Measurements from ENCODE around the gene BAIAP2L2. TPM values are rescaled to one million over a fixed set of nuclear protein-coding genes. Genes with fewer than 3 reads are reported as not detected.
A peak's percentile ranks its signal among the peaks of the same experiment; 100 is the strongest.

The BAIAP2L2 gene
- total RNA-seq, 1 donor from 2014 or later, result 0.54 TPM

DNA sequence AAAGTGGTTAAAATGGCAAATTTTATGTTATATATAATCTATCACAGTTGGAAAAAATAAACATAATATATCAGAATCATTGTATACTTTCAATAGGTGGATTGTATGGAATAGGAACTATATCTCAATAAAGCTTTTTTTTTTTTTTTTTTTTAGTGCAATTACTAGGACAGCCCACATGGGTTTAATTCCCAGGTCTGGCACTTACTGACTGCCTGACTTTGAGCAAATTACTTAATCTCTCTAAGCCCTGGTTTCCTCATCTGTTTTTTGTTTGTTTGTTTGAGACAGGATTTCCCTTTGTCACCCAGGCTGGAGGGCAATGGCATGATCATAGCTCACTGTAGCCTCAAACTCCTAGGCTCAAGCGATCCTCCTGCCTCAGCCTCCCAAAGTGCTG lies 26.1 kb upstream of the BAIAP2L2 start:
- DNase-seq (ENCODE audit: low read depth), result no peak
- Histone ChIP-seq H2AFZ (ENCODE audit: low read depth, low read length) (no peak overlapping the region), H3K4me1 (ENCODE audit: insufficient read depth, low read length) (peaks cover 13% of the 10 kb centered on the region), H3K9ac (ENCODE audit: low read length) (no peak overlapping the region), H3K9me3 (ENCODE audit: insufficient read depth, low read depth, low read length) (no peaks in the 10 kb centered on the region), H3K27me3 (ENCODE audit: insufficient read depth, low read length) (no peaks in the 10 kb centered on the region), H3K79me2 (ENCODE audit: insufficient read depth, low read length) (no peaks in the 10 kb centered on the region), H4K20me1 (ENCODE audit: insufficient read depth, low read length) (no peaks in the 10 kb centered on the region), H3K4me3 (ENCODE audit: insufficient read depth, low read depth, low read length) (no peak overlapping the region), H3K4me2 (ENCODE audit: low read length) (no peak overlapping the region), H3K36me3 (ENCODE audit: insufficient read depth, low read length) (no peaks in the 10 kb centered on the region), H3K27ac (ENCODE audit: low read depth, low read length) (no peak overlapping the region)
- no peaks in the 10 kb centered on the region for H3K4me1 Mint-ChIP-seq (ENCODE audit: low read depth, unreplicated experiment)
- peaks cover 10% of the 10 kb centered on the region for H3K27me3 Mint-ChIP-seq (ENCODE audit: low read depth, unreplicated experiment)
- H3K27ac Mint-ChIP-seq (ENCODE audit: unreplicated experiment), result no peak overlapping the region
- no peak overlapping the region for H3K4me3 Mint-ChIP-seq (ENCODE audit: unreplicated experiment)
- peaks cover 21% of the 10 kb centered on the region for H3K36me3 Mint-ChIP-seq (ENCODE audit: low read depth, unreplicated experiment)
- TF ChIP-seq, protein P1, sequence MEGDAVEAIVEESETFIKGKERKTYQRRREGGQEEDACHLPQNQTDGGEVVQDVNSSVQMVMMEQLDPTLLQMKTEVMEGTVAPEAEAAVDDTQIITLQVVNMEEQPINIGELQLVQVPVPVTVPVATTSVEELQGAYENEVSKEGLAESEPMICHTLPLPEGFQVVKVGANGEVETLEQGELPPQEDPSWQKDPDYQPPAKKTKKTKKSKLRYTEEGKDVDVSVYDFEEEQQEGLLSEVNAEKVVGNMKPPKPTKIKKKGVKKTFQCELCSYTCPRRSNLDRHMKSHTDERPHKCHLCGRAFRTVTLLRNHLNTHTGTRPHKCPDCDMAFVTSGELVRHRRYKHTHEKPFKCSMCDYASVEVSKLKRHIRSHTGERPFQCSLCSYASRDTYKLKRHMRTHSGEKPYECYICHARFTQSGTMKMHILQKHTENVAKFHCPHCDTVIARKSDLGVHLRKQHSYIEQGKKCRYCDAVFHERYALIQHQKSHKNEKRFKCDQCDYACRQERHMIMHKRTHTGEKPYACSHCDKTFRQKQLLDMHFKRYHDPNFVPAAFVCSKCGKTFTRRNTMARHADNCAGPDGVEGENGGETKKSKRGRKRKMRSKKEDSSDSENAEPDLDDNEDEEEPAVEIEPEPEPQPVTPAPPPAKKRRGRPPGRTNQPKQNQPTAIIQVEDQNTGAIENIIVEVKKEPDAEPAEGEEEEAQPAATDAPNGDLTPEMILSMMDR (IDR thresholded peaks at IDR 0.05; ENCODE audit: insufficient read depth, low read depth, low read length), result no peak
- TF ChIP-seq EZH2 (IDR thresholded peaks at IDR 0.05; ENCODE audit: insufficient read depth, low read length), result no peak
- FAIRE-seq, result no peak
- H3K9me3 Mint-ChIP-seq (ENCODE audit: unreplicated experiment), result no peaks in the 10 kb centered on the region

DNA sequence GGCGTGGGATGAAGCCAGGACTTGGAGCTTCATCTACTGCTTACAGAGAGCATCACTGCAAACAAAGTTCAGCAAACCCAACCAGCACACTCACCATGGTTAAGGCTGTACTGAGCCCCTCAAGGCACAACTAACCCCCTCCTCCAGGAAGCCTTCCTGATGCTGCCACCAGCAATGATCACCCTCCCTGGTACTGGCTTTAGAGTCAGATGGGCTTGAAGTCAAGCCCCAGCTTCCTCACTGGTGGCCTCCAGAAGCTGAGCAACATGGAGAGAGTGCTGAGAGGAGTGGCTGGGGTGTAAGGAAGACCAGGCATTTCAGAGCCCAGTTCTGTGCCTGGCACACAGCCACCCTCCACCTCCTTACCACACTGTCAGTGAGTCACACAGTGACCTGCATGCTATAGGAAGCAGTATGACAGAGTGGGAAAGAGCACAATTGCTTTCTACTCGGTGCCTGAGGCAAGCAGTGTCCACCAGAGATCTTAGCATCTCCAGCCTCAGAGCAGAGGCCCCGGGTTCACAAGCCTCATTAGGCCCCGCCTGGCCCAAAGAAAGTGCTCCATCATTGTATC lies 24.7 kb upstream of the BAIAP2L2 start:
- H2AFZ ChIP-seq (ENCODE audit: low read depth, low read length), result no peak overlapping the region
- no peaks in the 10 kb centered on the region for H3K4me1 Mint-ChIP-seq (ENCODE audit: low read depth, unreplicated experiment)
- H4K20me1 ChIP-seq (ENCODE audit: insufficient read depth, low read length), result no peaks in the 10 kb centered on the region
- H3K27ac ChIP-seq (ENCODE audit: low read depth, low read length), result peak overlapping the region; percentile 15
- H3K9me3 ChIP-seq (ENCODE audit: insufficient read depth, low read depth, low read length), result no peaks in the 10 kb centered on the region
- peak overlapping the region; percentile 43 for H3K27ac Mint-ChIP-seq (ENCODE audit: unreplicated experiment)
- H3K27me3 ChIP-seq (ENCODE audit: insufficient read depth, low read length), result no peaks in the 10 kb centered on the region
- peaks cover 10% of the 10 kb centered on the region for H3K27me3 Mint-ChIP-seq (ENCODE audit: low read depth, unreplicated experiment)
- H3K9ac ChIP-seq (ENCODE audit: low read length), result peak overlapping the region; percentile 30
- peaks cover 13% of the 10 kb centered on the region for H3K4me1 ChIP-seq (ENCODE audit: insufficient read depth, low read length)
- peak overlapping the region; percentile 20 for H3K4me2 ChIP-seq (ENCODE audit: low read length)
- no peak for TF ChIP-seq EZH2 (IDR thresholded peaks at IDR 0.05; ENCODE audit: insufficient read depth, low read length)
- no peaks in the 10 kb centered on the region for H3K9me3 Mint-ChIP-seq (ENCODE audit: unreplicated experiment)
- no peak overlapping the region for H3K4me3 Mint-ChIP-seq (ENCODE audit: unreplicated experiment)
- no peaks in the 10 kb centered on the region for H3K79me2 ChIP-seq (ENCODE audit: insufficient read depth, low read length)
- FAIRE-seq (peak; percentile 97), DNase-seq (ENCODE audit: low read depth) (peak; percentile 80)
- no peak overlapping the region for H3K4me3 ChIP-seq (ENCODE audit: insufficient read depth, low read depth, low read length)
- no peaks in the 10 kb centered on the region for H3K36me3 ChIP-seq (ENCODE audit: insufficient read depth, low read length)
- H3K36me3 Mint-ChIP-seq (ENCODE audit: low read depth, unreplicated experiment), result peaks cover 21% of the 10 kb centered on the region

DNA sequence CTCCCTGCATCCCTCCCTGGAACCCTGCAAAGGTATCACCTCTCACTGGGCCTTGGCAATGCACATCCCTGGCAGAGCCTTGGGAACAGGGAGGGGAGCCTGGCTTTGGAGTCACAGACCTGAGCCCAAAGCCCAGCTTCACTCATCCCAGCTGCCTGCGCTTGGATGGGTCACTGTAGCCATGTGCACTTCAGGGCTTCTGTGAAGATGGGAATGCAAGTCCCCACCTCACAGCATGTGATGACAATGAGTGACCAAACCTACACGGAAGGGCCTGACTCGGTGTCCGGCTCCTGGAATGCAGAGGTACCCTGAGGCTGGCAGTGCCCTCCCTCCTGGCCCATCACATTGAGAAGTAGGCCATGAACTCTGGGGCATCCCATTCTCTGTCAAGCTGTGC lies 22.8 kb upstream of the BAIAP2L2 start:
- Histone ChIP-seq H2AFZ (ENCODE audit: low read depth, low read length) (no peak overlapping the region), H4K20me1 (ENCODE audit: insufficient read depth, low read length) (no peaks in the 10 kb centered on the region), H3K27me3 (ENCODE audit: insufficient read depth, low read length) (no peaks in the 10 kb centered on the region), H3K4me2 (ENCODE audit: low read length) (no peak overlapping the region), H3K36me3 (ENCODE audit: insufficient read depth, low read length) (no peaks in the 10 kb centered on the region), H3K4me3 (ENCODE audit: insufficient read depth, low read depth, low read length) (no peak overlapping the region), H3K27ac (ENCODE audit: low read depth, low read length) (no peak overlapping the region), H3K9ac (ENCODE audit: low read length) (no peak overlapping the region), H3K4me1 (ENCODE audit: insufficient read depth, low read length) (peaks cover 13% of the 10 kb centered on the region), H3K9me3 (ENCODE audit: insufficient read depth, low read depth, low read length) (no peaks in the 10 kb centered on the region), H3K79me2 (ENCODE audit: insufficient read depth, low read length) (no peaks in the 10 kb centered on the region)
- DNase-seq (ENCODE audit: low read depth), result no peak
- no peak overlapping the region for H3K27ac Mint-ChIP-seq (ENCODE audit: unreplicated experiment)
- peaks cover 20% of the 10 kb centered on the region for H3K36me3 Mint-ChIP-seq (ENCODE audit: low read depth, unreplicated experiment)
- H3K4me3 Mint-ChIP-seq (ENCODE audit: unreplicated experiment), result no peak overlapping the region
- no peak for FAIRE-seq
- TF ChIP-seq EZH2 (IDR thresholded peaks at IDR 0.05; ENCODE audit: insufficient read depth, low read length), result no peak
- TF ChIP-seq, protein P1 (IDR thresholded peaks at IDR 0.05; ENCODE audit: insufficient read depth, low read depth, low read length), result no peak
- no peaks in the 10 kb centered on the region for H3K4me1 Mint-ChIP-seq (ENCODE audit: low read depth, unreplicated experiment)
- no peaks in the 10 kb centered on the region for H3K9me3 Mint-ChIP-seq (ENCODE audit: unreplicated experiment)
- H3K27me3 Mint-ChIP-seq (ENCODE audit: low read depth, unreplicated experiment), result peaks cover 7% of the 10 kb centered on the region

All from astrocyte (in vitro differentiated cells and primary cell).